Loucy (cell line): Measurements from ENCODE around the gene ZNF12.
A peak's percentile ranks its signal among the peaks of the same experiment; 100 is the strongest.
"Not testable (repeated sequence)": the region's sequence is repeated elsewhere in the genome, so short reads cannot be mapped to it uniquely, and the experiment has no call there.

Experiments
- H2AFZ ChIP-seq: fragments of 200-600 bp; sonication (generic); 2 replicates; pipeline ENCODE4 v1.6.0; 2016; ENCODE audit warnings: antibody characterized with exemption, mild to moderate bottlenecking, low read length, moderate library complexity
- H3F3A ChIP-seq: fragments of 200-600 bp; 2 replicates; pipeline ENCODE4 v1.6.0; 2016; ENCODE audit warnings: antibody characterized with exemption, low read depth, mild to moderate bottlenecking
- H3K27me3 ChIP-seq: fragments of 200-600 bp; sonication (generic); 2 replicates; pipeline ENCODE4 v1.6.1; 2014; ENCODE audit warnings: low read length, mild to moderate bottlenecking; ENCODE audit not compliant: insufficient read depth, poor library complexity, severe bottlenecking
- H3K36me3 ChIP-seq: fragments of 200-600 bp; sonication (generic); 2 replicates; pipeline ENCODE4 v1.6.1; 2016; ENCODE audit warnings: low read length; ENCODE audit not compliant: insufficient read depth
- H3K4me1 ChIP-seq: fragments of 200-600 bp; sonication (generic); 2 replicates; pipeline ENCODE4 v1.5.1; 2014; ENCODE audit warnings: low read length, mild to moderate bottlenecking; ENCODE audit not compliant: insufficient read depth, poor library complexity, severe bottlenecking
- H3K4me2 ChIP-seq: fragments of 200-600 bp; sonication (generic); 2 replicates; pipeline ENCODE4 v1.6.0; 2014; ENCODE audit warnings: antibody characterized with exemption, low read length, low read depth, mild to moderate bottlenecking; ENCODE audit not compliant: poor library complexity, severe bottlenecking
- H3K4me3 ChIP-seq: fragments of 200-600 bp; sonication (generic); 2 replicates; pipeline ENCODE4 v1.5.1; 2014; ENCODE audit warnings: low read length, mild to moderate bottlenecking, mixed read lengths; ENCODE audit not compliant: poor library complexity, severe bottlenecking
- H3K79me2 ChIP-seq: fragments of 200-600 bp; sonication (generic); 2 replicates; pipeline ENCODE4 v1.6.1; 2014; ENCODE audit warnings: low read length; ENCODE audit not compliant: insufficient read depth
- H3K9ac ChIP-seq: fragments of 200-600 bp; sonication (generic); 2 replicates; pipeline ENCODE4 v1.6.0; 2014; ENCODE audit warnings: mild to moderate bottlenecking, low read depth, low read length, moderate library complexity; ENCODE audit not compliant: poor library complexity, severe bottlenecking
- H3K9me2 ChIP-seq: fragments of 200-600 bp; sonication (generic); replicated peaks from 2 replicates; pipeline ENCODE4 v1.6.1; 2016; ENCODE audit warnings: low read depth, low read length, mixed read lengths
- H3K9me3 ChIP-seq: fragments of 200-600 bp; sonication (generic); 2 replicates; pipeline ENCODE4 v1.6.1; 2014; ENCODE audit warnings: mild to moderate bottlenecking, antibody characterized with exemption, low read length, low read depth; ENCODE audit not compliant: insufficient read depth
- H4K20me1 ChIP-seq: fragments of 200-600 bp; sonication (generic); 2 replicates; pipeline ENCODE4 v1.6.0; 2014; ENCODE audit warnings: antibody characterized with exemption, low read length, mild to moderate bottlenecking; ENCODE audit not compliant: insufficient read depth, poor library complexity, severe bottlenecking
- EZH2phosphoT487 ChIP-seq: fragments of 200-600 bp; IDR thresholded peaks from 2 replicates; pipeline ENCODE4 v1.6.1; 2018; ENCODE audit warnings: antibody characterized with exemption, mild to moderate bottlenecking, moderate library complexity, borderline replicate concordance
- TF ChIP-seq, protein P1 (sequence below): fragments of 200-600 bp; sonication (generic); conservative IDR thresholded peaks from 2 replicates; pipeline ENCODE4 v1.5.1; 2014; ENCODE audit warnings: mild to moderate bottlenecking, antibody characterized with exemption, low read length

Gene ZNF12

DNA sequence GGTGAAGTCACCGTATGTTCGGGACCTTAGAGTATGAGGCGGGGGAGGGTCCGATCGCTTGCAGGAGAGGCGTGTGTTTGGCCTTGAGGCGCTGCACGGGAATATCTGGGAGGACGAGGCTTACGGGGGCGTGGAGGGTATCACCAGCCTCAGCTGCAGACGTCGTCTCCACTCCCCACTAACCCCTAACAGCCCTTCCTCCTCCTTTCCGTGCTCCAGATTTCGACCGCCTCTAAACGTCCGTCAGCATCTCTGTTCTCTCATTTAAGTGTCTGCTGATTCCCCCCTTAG lies 23.5 kb upstream of the ZNF12 start:
- Histone ChIP-seq H3K4me3 (peak overlapping the region; percentile 78), H3K9me3 (no peaks in the 10 kb centered on the region), H3K4me1 (peaks cover 11% of the 10 kb centered on the region), H3K36me3 (peaks cover 12% of the 10 kb centered on the region; the same call in 1 of the 2 replicates), H3K79me2 (peaks cover 53% of the 10 kb centered on the region), H3K9me2 (no peaks in the 10 kb centered on the region), H3K27me3 (no peaks in the 10 kb centered on the region), H3K9ac (peak overlapping the region; percentile 87), H4K20me1 (peaks cover 20% of the 10 kb centered on the region), H2AFZ (no peak overlapping the region), H3K4me2 (peak overlapping the region; percentile 88), H3F3A (no peaks in the 10 kb centered on the region)
- TF ChIP-seq, protein P1, sequence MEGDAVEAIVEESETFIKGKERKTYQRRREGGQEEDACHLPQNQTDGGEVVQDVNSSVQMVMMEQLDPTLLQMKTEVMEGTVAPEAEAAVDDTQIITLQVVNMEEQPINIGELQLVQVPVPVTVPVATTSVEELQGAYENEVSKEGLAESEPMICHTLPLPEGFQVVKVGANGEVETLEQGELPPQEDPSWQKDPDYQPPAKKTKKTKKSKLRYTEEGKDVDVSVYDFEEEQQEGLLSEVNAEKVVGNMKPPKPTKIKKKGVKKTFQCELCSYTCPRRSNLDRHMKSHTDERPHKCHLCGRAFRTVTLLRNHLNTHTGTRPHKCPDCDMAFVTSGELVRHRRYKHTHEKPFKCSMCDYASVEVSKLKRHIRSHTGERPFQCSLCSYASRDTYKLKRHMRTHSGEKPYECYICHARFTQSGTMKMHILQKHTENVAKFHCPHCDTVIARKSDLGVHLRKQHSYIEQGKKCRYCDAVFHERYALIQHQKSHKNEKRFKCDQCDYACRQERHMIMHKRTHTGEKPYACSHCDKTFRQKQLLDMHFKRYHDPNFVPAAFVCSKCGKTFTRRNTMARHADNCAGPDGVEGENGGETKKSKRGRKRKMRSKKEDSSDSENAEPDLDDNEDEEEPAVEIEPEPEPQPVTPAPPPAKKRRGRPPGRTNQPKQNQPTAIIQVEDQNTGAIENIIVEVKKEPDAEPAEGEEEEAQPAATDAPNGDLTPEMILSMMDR = no peak
- TF ChIP-seq EZH2phosphoT487 = no peak

DNA sequence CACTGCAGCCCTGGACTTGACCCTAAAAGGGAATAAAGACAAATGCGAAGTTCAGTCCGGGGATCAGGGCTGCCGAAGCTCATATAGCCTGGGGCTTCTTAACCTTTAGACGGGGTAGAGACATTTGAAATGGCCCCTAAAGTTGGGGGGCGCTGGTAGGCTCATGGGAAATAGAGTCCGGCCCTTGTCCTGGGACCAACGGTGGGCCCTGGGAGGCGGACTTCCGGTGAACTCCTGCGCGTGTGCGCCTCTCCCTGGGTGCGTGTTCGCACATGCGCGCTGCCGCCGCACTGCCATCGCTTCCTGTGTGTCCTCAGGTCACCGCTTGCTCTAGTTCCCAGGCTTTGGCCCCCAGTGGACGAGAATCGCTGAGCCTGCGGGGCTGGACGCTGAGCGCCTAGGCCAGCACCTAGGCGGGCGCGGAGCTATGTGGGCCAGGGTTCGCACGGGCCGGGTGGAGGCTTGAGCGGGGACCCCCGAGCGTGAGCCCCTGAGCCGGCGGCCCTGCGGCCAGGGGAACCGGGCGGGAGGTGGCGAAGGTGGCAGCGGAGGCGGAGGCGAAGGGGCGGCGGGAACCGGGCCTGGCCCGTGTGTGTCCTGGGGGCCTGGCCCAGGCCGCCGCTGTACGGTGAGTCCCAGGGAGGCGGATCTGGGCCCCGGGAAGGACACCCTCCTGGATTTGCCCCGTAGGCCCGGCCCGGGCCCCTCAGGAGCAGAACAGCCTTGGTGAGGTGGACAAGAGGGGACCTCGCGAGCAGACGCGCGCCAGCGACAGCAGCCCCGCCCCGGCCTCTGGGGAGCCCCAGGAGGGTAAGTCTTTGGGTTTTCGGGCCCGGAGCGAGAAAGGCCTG lies 23.0 kb upstream of the ZNF12 start:
- peaks cover 7% of the 10 kb centered on the region; the same call in 1 of the 2 replicates for H3K36me3 ChIP-seq
- H3K4me1 ChIP-seq = peaks cover 11% of the 10 kb centered on the region
- TF ChIP-seq, protein P1 = no peak
- no peak for TF ChIP-seq EZH2phosphoT487
- H3K4me3 ChIP-seq = peak overlapping the region; percentile 78
- no peaks in the 10 kb centered on the region for H3F3A ChIP-seq
- H3K9me2 ChIP-seq = no peaks in the 10 kb centered on the region
- no peaks in the 10 kb centered on the region for H3K27me3 ChIP-seq
- H3K4me2 ChIP-seq = peak overlapping the region; percentile 88
- H3K9ac ChIP-seq = peak overlapping the region; percentile 87
- H2AFZ ChIP-seq = peak overlapping the region; percentile 94
- H3K79me2 ChIP-seq = peaks cover 48% of the 10 kb centered on the region
- peaks cover 19% of the 10 kb centered on the region for H4K20me1 ChIP-seq
- H3K9me3 ChIP-seq = no peaks in the 10 kb centered on the region

DNA sequence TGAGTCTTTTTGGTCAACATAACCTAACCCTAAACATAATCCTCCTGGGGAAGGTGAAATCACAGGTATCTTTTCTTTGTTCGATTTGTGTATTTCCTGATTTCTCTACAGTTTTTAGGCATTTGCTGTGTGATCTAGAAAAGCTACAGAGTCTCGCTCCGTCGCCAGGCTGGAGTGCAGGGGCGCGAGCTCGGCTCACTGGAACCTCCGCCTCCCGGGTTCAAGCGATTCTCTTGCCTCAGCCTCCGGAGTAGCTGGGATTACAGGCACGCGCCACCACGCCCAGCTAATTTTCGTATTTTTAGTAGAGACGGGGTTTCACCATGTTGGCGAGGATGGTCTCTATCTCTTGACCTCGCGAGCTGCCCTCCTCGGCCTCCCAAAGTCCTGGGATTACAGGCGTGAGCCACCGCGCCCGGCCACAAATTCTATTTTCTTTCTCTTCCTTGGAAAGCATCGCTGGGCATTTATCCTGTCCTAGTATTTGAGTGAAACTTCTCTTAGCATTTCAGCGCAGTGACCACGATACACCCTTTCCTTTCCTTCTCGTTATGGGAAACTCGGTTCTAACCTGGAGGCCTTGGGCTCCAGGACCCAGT lies 22.2 kb upstream of the ZNF12 start:
- H3K36me3 ChIP-seq, H3K9me3 ChIP-seq, H3F3A ChIP-seq, H3K27me3 ChIP-seq, H3K9me2 ChIP-seq: not testable (repeated sequence)
- peaks cover 41% of the 10 kb centered on the region for H3K79me2 ChIP-seq
- H3K4me1 ChIP-seq = peaks cover 11% of the 10 kb centered on the region
- peak overlapping the region; percentile 88 for H3K4me2 ChIP-seq
- H4K20me1 ChIP-seq = peaks cover 12% of the 10 kb centered on the region
- H3K4me3 ChIP-seq = peak overlapping the region; percentile 78
- H3K9ac ChIP-seq = peak overlapping the region; percentile 87
- peak overlapping the region; percentile 94 for H2AFZ ChIP-seq

DNA sequence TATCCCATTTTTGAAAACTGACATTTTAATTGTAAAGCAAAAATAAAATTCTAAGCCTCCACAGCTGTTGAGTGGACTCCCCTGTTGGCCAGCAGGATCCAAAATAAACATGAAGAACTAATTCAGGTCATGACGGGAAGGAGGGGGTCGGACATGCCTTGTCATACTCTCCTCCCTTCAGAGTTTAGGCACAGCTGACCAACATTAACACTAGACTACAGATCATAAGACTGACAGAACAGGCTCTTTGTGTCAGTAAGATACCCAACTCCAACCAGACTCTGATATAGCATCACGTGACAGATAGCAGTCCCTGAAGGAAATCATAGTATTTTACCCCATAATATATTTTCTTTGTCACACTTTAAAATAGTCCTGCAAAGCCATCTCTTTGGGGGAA lies 20.9 kb upstream of the ZNF12 start:
- peaks cover 8% of the 10 kb centered on the region for H4K20me1 ChIP-seq
- H3K9me3 ChIP-seq = no peaks in the 10 kb centered on the region
- no peaks in the 10 kb centered on the region for H3K27me3 ChIP-seq
- H3K4me2 ChIP-seq = no peak overlapping the region
- H3K4me3 ChIP-seq = no peak overlapping the region
- H3K9ac ChIP-seq = no peak overlapping the region
- H3K4me1 ChIP-seq = peaks cover 8% of the 10 kb centered on the region
- H3K9me2 ChIP-seq = no peaks in the 10 kb centered on the region
- H2AFZ ChIP-seq = no peak overlapping the region
- TF ChIP-seq, protein P1 = no peak
- no peak for TF ChIP-seq EZH2phosphoT487
- no peaks in the 10 kb centered on the region for H3F3A ChIP-seq
- H3K79me2 ChIP-seq = peaks cover 29% of the 10 kb centered on the region
- peaks cover 1% of the 10 kb centered on the region; the same call in 1 of the 2 replicates for H3K36me3 ChIP-seq

DNA sequence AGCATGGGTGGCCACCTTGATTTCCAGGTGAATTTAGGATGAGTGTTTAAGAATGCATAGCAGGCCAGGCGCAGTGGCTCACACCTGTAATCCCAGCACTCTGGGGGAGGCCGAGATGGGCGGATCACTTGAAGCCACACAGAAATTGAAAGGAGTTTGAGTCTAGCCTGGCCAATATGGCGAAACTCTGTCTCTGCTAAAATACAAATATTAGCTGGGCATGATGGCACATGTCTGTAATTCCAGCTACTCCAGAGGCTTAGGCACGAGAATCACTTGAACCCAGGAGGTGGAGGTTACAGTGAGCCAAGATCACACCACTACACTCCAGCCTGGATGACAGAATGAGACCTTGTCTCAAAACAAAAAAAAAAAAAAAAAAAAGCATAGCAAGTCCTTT lies 19.6 kb upstream of the ZNF12 start:
- H2AFZ ChIP-seq, H3K9me3 ChIP-seq, H4K20me1 ChIP-seq, H3K4me3 ChIP-seq, H3K4me1 ChIP-seq, H3F3A ChIP-seq, H3K9me2 ChIP-seq, H3K27me3 ChIP-seq, H3K4me2 ChIP-seq, H3K36me3 ChIP-seq, H3K9ac ChIP-seq: not testable (repeated sequence)
- peaks cover 17% of the 10 kb centered on the region for H3K79me2 ChIP-seq
